Pancreas (tissue), 10 donors: ENCODE data around the gene DAW1. TPM values are rescaled to one million over a fixed set of nuclear protein-coding genes. Genes with fewer than 3 reads are reported as not detected.

ENCODE experiments used
- ATAC-seq, 4 donors: fragments of 200-7000 bp; cut with Tn5 transposase; one replicate each; pipeline versions ENCODE4 v1.8.0 to v1.9.1; 2020; ENCODE audit warnings: mild to moderate bottlenecking in 4 of 4, moderate library complexity in 4 of 4
- DNase-seq, 6 donors: peaks; one replicate each; pipeline ENCODE4 v3.0.0-alpha.2; 2020
- FAIRE-seq: peaks from 2 replicates; lab custom pipeline; 2012; peaks lifted over from hg19 to GRCh38; lab: Jason Lieb, UNC
- H3K27ac ChIP-seq, 4 donors: fragments of 200-600 bp; sonication (generic); 1 replicate in 3 of 4; 2 replicates in 1 of 4; pipeline versions ENCODE4 v1.5.0 to v1.8.0; 2020
- H3K27me3 ChIP-seq, 4 donors: fragments of 200-600 bp; one replicate each; pipeline ENCODE4 v1.8.0; 2021
- H3K36me3 ChIP-seq, 3 donors: fragments of 200-600 bp; sonication (generic) in 1 of 3; one replicate each; pipeline versions ENCODE4 v1.5.0 to v1.8.0; 2020 to 2021
- H3K4me1 ChIP-seq, 3 donors: fragments of 200-600 bp; one replicate each; pipeline ENCODE4 v1.8.0; 2021
- H3K4me3 ChIP-seq, 4 donors: fragments of 200-600 bp; sonication (generic) in 2 of 4; one replicate each; pipeline versions ENCODE4 v1.5.0 to v1.8.0; 2020 to 2021
- H3K9me3 ChIP-seq, 4 donors: fragments of 200-600 bp; one replicate each; pipeline ENCODE4 v1.8.0; 2021
- whole genome bisulfite sequencing, 2 donors: extraction: QIAGEN DNeasy Blood & Tissue Kit; methylation state at CpG; one replicate each; pipeline ENCODE4 v1.1.7; 2013; 5-methylcytosine and 5-hydroxymethylcytosine counted together
- intact Hi-C, 3 donors: fragments of 100-400 bp; cut with DNase I; formaldehyde crosslinking; loops; one replicate each; pipeline versions ENCODE4 v1.11.1 to v1.14.2; 2022
- polyA plus RNA-seq, 2 donors: library from polyadenylated mRNA; stranded (reverse); fragments of 200-250 nt; gene quantifications; one replicate each; pipeline ENCODE4 v1.2.3, GENCODE V29; 2013
- total RNA-seq, 6 donors: library from RNA; stranded (reverse); fragmentation: NEBNext Ultra II Directional in 4 of 6; extraction: Animal tissue kit (Norgen Biotek cat#: 25700) in 4 of 6; gene quantifications; one replicate each; pipeline versions ENCODE4 v1.2.1 to v1.2.4, GENCODE V29; 2021 to 2023
- TF ChIP-seq, protein P1 (sequence below), 4 donors: fragments of 200-600 bp; sonication (generic) in 3 of 4; IDR thresholded peaks; one replicate each; pipeline versions ENCODE4 v1.5.0 to v1.8.0; 2021; ENCODE audit warnings: antibody characterized with exemption in 4 of 4
- donor health status: healthy with polysubstance abuse.
- donor health status: DM: no; HTN: no; CAD: no; lungs with moderate emphysema.
- donor health status: DM: no; HTN: no; CAD: no.
- donor health status: control.
- donor health status: control.
- donor health status: Bipolar disorder and iron deficiency.
- donor health status: DM: yes; HTN: yes; CAD: no.
- donor health status: DM: no; HTN: no; CAD: no.
- donor health status: DM: no; HTN: no; CAD: no.
- donor health status: DM: yes; HTN: yes; CAD: no.

Gene DAW1
- total and polyA plus RNA-seq, 8 donors, result 0.25 TPM; not detected in 7

DNA sequence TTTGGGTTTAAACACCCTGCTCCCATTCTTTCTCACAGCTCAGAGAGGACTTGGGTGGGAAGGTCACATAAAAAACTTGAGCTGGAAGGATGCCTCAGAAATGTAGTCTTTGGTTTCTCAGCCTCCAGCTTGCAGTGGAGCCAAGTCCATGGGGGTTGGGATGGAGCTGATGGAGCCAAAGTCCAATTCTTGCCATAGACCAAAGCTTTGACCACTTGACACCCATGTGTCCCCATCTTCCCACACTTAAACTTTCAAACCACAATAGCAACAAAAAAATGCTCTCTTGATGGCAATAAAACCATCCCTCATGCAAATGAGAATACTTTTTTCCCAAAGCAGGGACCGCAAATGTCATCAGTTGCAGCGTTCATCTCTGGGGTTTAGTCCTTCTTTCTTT, 14.7 kb upstream of the DAW1 start:
- Histone ChIP-seq H3K27me3 (no peaks in the 10 kb centered on the region), H3K4me3 (no peak overlapping the region), H3K4me1 (no peaks in the 10 kb centered on the region), H3K9me3 (no peaks in the 10 kb centered on the region), H3K27ac (no peak overlapping the region), H3K36me3 (no peaks in the 10 kb centered on the region)
- intact Hi-C loops, result no loop called here
- DNase-seq, result no peak
- FAIRE-seq, result no peak
- TF ChIP-seq, protein P1, sequence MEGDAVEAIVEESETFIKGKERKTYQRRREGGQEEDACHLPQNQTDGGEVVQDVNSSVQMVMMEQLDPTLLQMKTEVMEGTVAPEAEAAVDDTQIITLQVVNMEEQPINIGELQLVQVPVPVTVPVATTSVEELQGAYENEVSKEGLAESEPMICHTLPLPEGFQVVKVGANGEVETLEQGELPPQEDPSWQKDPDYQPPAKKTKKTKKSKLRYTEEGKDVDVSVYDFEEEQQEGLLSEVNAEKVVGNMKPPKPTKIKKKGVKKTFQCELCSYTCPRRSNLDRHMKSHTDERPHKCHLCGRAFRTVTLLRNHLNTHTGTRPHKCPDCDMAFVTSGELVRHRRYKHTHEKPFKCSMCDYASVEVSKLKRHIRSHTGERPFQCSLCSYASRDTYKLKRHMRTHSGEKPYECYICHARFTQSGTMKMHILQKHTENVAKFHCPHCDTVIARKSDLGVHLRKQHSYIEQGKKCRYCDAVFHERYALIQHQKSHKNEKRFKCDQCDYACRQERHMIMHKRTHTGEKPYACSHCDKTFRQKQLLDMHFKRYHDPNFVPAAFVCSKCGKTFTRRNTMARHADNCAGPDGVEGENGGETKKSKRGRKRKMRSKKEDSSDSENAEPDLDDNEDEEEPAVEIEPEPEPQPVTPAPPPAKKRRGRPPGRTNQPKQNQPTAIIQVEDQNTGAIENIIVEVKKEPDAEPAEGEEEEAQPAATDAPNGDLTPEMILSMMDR (IDR thresholded peaks at IDR 0.05), result no peak
- 87% methylated on average over 2 of the region's 2 CpGs for WGBS, 2 donors
- no peak for ATAC-seq

DNA sequence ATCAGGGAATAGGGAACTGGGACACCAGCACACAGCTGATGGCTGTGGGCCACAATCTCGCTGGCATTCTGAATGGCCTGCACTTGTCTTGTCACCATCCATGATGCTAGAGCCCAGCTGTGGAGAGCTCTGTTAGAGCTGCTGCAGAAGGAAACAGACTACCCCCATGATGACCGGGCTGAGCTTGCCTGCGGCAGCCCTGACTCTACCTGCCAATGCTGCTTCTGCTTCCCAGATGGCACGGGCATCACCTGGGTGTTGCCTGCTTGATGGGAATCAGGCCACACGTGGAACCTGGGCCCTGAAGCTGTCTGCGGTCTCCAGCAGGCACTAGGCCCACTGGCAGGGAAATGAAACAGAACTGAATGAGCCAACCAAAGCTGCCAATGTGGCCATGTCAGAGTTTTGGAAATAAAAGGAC, 11.2 kb upstream of the DAW1 start:
- no peak for FAIRE-seq
- no peak for ATAC-seq

DNA sequence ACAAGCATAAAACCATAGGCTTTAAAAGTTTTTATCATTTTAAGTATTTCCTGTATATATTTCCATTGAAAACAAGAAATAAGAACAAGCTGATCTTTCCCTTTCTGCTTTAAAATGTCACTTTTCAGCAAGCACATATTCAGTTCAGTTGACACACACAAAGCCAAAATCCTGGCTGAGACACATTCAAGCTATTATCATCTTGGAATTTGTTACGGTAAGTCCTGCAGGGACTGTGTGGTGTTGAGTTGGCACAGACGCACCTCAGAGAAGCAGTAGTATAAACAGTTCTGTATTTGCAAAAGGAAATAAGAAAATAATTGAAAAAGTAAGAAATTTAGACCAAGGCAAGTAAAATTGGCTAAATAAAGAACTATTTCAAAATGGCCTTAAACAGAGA, 10.4 kb upstream of the DAW1 start:
- Histone ChIP-seq H3K27me3 (no peaks in the 10 kb centered on the region), H3K36me3 (no peaks in the 10 kb centered on the region), H3K4me1 (no peaks in the 10 kb centered on the region), H3K9me3 (no peaks in the 10 kb centered on the region), H3K4me3 (no peak overlapping the region), H3K27ac (no peak overlapping the region)
- no peak for DNase-seq
- intact Hi-C loops, result no loop called here
- ATAC-seq, result no peak
- no peak for FAIRE-seq
- TF ChIP-seq, protein P1 (IDR thresholded peaks at IDR 0.05), result no peak
- WGBS, 2 donors, result 68 to 78% methylated on average over 2 of the region's 2 CpGs

More for the DNA sequence above, 11.2 kb upstream of the DAW1 start:
- 76 to 88% methylated on average over 6 of the region's 6 CpGs for WGBS, 2 donors
- no peak overlapping the region for H3K27ac ChIP-seq
- H3K36me3 ChIP-seq, result no peaks in the 10 kb centered on the region
- H3K9me3 ChIP-seq, result no peaks in the 10 kb centered on the region
- no peak overlapping the region for H3K4me3 ChIP-seq
- no peaks in the 10 kb centered on the region for H3K4me1 ChIP-seq
- no peaks in the 10 kb centered on the region for H3K27me3 ChIP-seq
- intact Hi-C loops, result no loop called here
- no peak for DNase-seq
- TF ChIP-seq, protein P1 (IDR thresholded peaks at IDR 0.05), result no peak

DNA sequence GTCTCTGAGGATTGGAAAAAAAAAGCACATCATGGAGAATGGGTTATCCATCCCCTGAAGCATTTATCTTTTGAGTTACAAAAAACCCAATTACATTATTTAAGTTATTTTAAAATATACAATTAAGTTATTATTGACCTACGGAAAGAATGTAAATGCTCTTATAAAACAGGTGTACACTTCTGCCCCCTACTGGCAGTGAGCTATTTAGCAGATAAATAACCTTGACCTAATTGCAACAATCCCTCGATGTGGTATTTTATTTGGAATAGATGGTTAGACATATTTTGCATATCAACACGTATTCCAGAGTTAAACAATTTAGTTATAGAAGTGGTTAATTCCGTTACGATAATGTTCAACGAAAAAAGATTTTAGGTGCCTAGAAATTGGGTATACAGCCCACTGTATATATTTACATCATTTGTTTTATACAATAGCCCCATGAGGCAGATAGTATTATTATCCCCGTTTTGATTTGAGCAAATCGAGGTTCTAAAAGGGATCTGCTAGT, 9.1 kb upstream of the DAW1 start:
- Histone ChIP-seq H3K9me3 (no peaks in the 10 kb centered on the region), H3K4me1 (no peaks in the 10 kb centered on the region), H3K27ac (no peak overlapping the region), H3K27me3 (no peaks in the 10 kb centered on the region), H3K4me3 (no peak overlapping the region), H3K36me3 (no peaks in the 10 kb centered on the region)
- WGBS, 2 donors, result 27 to 39% methylated on average over 8 of the region's 8 CpGs
- ATAC-seq (peak in 2 of 4 donors; percentile 39 to 55), DNase-seq (no peak), FAIRE-seq (peak; percentile 66)
- TF ChIP-seq, protein P1 (IDR thresholded peaks at IDR 0.05), result peak in 3 of 4 donors; percentile 38 to 52 (median 50)
- intact Hi-C loops, result no loop called here

DNA sequence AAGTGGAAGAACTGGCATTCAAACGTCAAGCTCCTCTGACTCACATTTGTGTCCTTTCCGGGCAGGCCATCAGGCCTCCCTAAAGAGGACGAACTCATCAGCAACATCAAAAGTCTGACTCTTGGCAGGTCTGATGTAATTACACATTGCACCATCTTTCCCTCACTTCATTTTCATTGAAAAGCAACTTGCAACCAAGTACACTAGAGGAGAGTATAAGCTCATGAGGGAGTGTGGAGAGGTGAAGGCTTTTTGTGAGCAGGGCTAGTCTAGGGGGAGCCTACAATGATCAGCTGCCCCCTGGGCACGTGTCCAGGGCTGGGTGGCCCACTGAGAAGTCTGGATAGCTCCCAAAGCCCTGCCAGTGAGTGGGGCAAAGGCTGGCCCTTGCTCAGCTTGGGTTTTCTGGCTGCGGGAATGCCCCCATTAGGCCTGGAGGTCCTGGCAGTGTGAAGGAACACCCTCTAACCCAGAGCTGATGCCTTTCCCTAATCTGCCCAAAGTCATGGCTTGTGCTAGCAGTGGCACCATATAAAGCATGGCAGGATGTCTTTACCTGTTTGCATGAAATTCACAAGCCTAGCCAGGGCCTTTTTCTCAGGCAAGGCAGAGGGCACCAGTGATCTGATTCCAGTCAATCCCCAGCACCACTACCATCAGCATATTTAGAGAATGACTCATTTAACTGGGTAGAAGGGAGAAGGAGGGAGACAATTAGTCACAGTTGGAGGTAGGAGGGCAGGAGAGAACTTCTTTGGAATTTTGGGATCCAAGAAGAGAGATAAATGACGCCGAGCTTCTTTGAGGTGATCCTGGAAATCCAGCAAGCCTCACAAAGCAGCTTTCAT, 8.5 kb upstream of the DAW1 start:
- TF ChIP-seq, protein P1 (IDR thresholded peaks at IDR 0.05), result no peak
- H3K36me3 ChIP-seq, result no peaks in the 10 kb centered on the region
- DNase-seq, result no peak
- intact Hi-C loops, result no loop called here
- no peak overlapping the region for H3K4me3 ChIP-seq
- no peaks in the 10 kb centered on the region for H3K4me1 ChIP-seq
- ATAC-seq, result peak in 2 of 4 donors; percentile 76
- H3K27me3 ChIP-seq, result no peaks in the 10 kb centered on the region
- no peak overlapping the region for H3K27ac ChIP-seq
- H3K9me3 ChIP-seq, result no peaks in the 10 kb centered on the region
- 76% methylated on average over 7 of the region's 7 CpGs for WGBS, 2 donors
- FAIRE-seq, result no peak
